ENCODE results near the gene VPS13C.

GRCh38 chr15:61879219-61879618, 181.0 kb downstream of the VPS13C start:
- TF ChIP-seq POLR2A (IDR thresholded peaks at IDR 0.05; ENCODE audit: low read depth, low read length) (no peak), POLR2AphosphoS5 (IDR thresholded peaks at IDR 0.05; ENCODE audit: low read depth, low read length) (no peak)
